GM19193 (cell line): ENCODE results near the gene OPRD1.

Experiments used
- POLR2A ChIP-seq: IDR thresholded peaks from 4 replicates; pipeline ENCODE4 v1.6.1; 2011; ENCODE audit not compliant: insufficient read depth, insufficient read length; ENCODE audit errors: extremely low read depth

OPRD1 gene

DNA sequence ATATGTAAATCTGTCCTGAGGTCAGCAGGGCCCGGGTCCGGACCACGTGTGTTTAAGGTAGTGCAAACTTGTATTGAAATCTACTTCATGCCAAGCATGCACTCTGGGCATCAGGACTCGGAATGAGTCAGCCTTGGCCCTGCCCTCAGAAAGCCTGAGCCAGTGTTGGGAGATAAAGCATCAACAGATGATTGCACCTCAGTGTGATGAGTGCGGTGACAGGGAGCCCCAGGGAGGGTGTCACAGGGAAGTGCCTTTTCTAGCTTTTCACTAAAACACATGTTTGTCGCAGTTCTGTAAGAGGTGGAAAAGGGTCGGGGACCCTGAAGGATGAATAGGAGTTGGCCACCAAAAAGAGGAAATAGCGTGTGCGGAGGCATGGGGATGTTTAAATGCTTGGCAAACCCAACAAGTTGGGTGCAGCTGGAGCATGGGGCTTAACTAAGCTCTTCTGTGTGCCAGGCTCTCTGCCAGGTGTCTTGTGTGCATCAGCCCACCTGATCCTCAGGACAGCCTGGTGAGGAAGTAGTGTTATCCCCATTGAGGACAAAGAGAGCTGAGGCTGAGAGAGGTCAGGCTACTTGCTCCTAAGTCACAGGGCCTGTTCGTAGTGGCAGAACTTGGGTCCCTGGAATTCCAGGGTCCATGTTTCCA lies 54.2 kb downstream of the OPRD1 start:
- no peak for TF ChIP-seq POLR2A

DNA sequence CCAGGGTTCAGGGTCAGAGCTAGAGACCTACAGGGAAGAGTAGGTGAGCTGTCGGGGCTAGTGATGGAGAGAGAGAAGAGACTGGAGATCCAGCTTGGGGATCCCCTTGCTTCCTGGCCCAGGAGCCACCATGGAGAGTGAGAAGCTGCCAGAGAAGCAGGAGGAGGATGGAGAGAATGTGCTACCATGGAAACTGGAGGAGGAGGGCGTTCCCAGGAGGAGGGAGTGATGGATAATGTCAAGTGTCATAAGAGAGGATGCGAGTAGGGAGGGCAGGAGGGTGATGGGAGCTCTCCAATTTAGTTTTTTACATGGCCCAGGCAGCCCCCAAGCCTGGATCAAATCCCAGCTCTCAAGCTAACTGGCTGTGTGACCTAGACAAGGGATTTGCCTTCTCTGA lies 55.9 kb downstream of the OPRD1 start:
- TF ChIP-seq POLR2A, result no peak

GRCh38 chr1:28869952-28870351 lies 58.0 kb downstream of the OPRD1 start:
- TF ChIP-seq POLR2A, result no peak

GRCh38 chr1:28871631-28872401 lies 59.8 kb downstream of the OPRD1 start:
- no peak for TF ChIP-seq POLR2A

GRCh38 chr1:28877132-28877781 lies 65.3 kb downstream of the OPRD1 start:
- TF ChIP-seq POLR2A, result no peak

DNA sequence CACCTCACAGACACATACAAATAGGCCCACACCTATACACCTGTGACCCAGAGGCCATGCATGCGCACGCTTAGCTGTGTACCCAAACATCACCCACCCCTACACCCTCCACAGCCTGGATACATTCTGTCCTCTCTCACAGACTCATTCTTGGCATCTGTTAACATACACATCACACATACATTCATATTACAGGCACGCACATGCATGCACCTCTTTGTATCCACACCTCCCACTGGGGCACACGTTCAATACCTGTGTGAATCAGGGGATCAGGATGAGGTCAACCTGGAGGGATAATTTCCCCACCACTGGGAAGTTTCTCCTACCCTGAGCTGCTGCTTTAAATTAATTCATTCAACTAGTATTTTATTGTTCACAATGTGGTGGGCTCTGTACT lies 66.8 kb downstream of the OPRD1 start:
- TF ChIP-seq POLR2A, result no peak

GRCh38 chr1:28882009-28882628 lies 70.1 kb downstream of the OPRD1 start:
- no peak for TF ChIP-seq POLR2A

GRCh38 chr1:28883242-28883616 lies 71.3 kb downstream of the OPRD1 start:
- no peak for TF ChIP-seq POLR2A

DNA sequence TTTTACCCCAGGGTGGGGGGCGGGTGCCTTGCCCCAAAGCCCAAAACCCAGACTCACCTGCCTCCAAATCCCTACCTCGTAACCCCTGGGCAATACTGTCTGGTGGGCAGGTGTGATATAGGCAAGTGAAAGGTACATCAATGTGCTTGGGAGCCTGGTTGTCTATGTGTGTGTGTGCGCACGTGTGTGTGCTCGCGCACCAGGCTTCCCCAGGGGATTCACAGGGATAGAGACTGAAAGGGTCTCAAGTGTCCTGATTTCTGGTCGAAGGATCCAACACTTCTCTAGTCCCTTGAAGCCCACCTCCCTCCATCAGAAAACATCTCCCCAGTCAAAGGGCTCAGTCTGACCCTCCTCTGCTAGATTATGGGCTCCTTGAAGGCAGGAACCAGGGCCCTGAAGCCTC lies 73.5 kb downstream of the OPRD1 start:
- no peak for TF ChIP-seq POLR2A

DNA sequence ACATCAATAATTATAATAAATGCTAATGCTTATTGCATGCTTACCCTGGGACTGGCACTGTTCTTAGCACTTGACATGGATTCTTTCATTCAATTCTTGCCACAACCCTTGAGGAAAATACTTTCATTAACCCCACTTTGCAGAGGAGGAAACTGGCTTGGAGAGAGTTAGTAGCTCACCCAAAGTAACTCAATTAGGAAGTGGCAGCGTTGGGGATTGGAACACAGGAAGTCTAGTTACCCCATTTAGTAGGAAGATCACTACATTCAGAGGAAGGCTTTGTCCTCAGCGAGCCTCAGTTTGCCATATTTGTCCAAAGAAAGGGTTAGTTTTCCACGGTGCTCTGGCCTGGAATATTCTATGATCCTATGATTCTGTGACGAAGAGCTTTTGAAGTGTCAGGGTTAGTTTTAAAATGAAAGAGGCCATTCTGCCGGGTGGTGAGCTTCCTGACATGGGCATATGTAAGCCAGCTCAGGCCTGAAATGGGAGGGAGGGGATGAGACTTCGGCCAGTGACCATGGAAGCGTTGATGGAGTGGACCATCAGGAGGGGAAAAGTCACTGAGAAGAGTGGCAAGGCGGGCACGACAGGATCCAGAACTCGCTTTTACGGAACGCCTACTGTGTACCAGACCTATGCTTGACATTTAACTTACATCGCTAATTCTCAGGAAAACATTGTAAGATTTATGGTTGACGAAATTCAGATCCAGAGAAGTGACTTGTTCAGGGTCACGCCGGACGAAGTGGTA lies 74.2 kb downstream of the OPRD1 start:
- no peak for TF ChIP-seq POLR2A

DNA sequence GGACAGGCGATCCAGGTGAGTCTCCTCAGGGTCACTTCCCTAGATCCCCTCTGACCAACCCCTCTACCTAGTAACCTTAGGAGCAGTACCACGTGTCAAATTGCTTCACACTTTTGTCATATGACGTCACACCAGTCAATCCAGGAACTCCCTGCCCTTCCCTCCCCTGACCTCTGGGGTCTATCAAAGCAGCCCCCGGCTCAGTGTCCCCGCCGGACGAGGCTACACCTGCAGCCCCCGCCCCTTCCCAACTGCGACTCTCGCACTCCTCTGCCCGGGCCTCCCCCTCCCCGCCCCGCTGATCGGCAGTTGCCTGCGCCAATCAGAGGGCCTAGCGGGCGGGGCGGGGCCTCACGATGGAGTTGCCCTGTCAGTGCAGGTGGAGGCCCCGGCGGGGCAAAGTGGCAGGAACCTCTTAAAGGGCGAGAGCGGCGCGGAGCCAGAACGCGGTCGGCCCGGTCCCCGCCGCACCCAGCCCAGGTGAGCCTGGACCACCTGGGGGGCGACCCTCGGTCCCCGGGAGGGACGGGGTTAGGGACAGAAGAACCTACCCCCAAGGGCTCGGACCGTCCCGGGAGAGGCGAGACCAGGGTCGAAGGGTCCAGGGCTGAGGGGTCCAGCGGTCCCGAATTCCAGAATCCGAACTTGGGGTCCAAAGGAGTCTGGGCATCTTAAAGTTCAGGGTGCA lies 74.9 kb downstream of the OPRD1 start:
- peak; percentile 44 for TF ChIP-seq POLR2A

DNA sequence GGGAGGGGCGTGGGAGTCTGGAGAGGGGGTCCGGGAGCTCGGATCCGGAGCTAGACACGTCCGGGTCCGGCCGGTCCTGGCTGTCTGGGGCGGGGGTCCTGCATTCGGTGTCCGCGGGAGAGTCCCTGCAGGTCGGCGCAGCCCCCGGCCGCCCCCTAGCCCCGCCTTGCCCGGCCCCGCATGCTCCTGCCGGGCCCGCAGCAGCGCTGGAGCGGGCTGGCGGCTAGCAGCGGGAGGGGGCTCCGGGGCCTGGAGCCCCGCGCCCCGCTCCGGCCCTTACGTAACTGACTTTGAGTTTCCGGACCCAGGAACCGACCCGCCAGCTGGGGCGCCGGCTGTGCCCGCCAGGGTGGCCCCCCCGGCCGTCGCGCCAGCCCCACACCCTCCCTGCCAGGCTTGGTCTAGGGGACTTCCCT lies 75.5 kb downstream of the OPRD1 start:
- no peak for TF ChIP-seq POLR2A

- TF ChIP-seq POLR2A, result no peak
These were observed 76.1 kb downstream of the OPRD1 start for GRCh38 chr1:28887835-28888682.

DNA sequence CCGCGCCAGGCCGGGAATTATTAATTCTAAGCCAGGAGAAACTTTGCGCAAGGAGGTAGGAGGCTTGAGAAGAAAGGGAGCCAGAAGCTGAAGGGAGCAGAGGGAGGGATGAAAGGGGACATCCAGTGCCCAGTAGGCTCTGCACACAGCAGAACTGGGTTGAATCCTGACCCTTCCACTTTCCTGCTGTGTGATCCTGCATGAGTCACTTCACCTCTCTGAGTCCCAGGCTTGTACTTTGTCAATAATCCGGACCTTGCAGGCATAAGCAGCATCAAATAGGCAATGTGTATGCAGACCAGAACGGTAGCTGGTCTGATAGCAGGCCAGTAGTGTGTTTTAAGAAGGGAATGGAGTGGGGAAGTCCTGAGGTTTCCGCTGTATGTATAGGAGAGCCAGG lies 76.9 kb downstream of the OPRD1 start:
- TF ChIP-seq POLR2A, result no peak

GRCh38 chr1:28889357-28889756 lies 77.4 kb downstream of the OPRD1 start:
- TF ChIP-seq POLR2A, result no peak
